Esophagus muscularis mucosa (tissue), 3 donors: Measurements from ENCODE around the gene MSL3.

Experiments used
- CTCF ChIP-seq, 3 experiments: fragments of 200-600 bp in 2 of 3; fragments of 450-650 bp in 1 of 3; sonication (generic) in 2 of 3; IDR thresholded peaks; one replicate each; pipeline ENCODE4 v1.5.1; 2017 to 2019; ENCODE audit warnings: antibody characterized with exemption in 3 of 3, mild to moderate bottlenecking in 2 of 3, moderate library complexity in 1 of 3
- POLR2AphosphoS5 ChIP-seq, 2 donors: sonication (generic); formaldehyde crosslinking; IDR thresholded peaks; one replicate each; pipeline ENCODE4 v1.6.1; 2017; ENCODE audit warnings: antibody characterized with exemption in 2 of 2

- TF ChIP-seq CTCF (IDR thresholded peaks at IDR 0.05) (no peak), POLR2AphosphoS5 (IDR thresholded peaks at IDR 0.05) (no peak)
These were observed 32.2 kb upstream of the MSL3 start for GRCh38 chrX:11725631-11726442.
